GM18867 (cell line): ENCODE measurements around the gene SPAG9.
"Not testable (repeated sequence)": the region's sequence is repeated elsewhere in the genome, so short reads cannot be mapped to it uniquely, and the experiment has no call there.

ENCODE experiments used
- ATAC-seq: cut with Tn5 transposase; IDR thresholded peaks from one replicate; pipeline ENCODE4 v1.9.1; 2021; ENCODE audit warnings: mild to moderate bottlenecking, moderate library complexity; ENCODE audit not compliant: unreplicated experiment

The SPAG9 gene

DNA sequence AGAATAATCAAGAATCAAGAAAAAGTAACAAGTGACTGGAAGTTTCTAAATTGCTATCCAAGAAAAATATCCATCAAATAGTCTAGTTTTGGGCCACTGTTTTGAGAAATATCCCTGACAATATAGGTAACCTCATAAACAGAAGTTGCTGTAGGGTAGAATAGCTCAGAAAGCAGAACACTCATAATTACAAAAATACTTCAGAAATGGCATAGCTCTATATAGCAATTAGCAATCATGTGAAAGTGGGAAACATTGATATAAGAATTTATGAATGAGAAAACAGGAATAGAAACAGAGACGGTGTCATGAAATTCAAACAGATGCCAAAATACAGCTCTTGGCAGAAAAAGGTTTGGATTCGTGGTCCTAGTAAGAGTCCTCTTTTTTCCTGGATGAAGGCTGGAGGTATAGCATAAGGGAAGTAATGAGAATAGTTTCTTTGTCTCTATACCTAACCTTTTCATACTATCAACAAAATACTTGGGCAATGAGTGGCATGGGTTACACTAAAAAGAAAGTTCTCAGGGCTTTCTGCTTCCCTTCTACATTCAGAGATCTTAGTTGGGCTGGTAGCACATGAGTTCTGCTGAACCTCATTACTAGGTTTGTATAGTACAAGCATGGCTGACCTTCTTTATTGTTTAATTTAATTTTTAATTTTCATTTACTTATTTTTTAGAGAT, 33.5 kb downstream of the SPAG9 start:
- ATAC-seq: no peak

GRCh38 chr17:51085150-51085805, 35.4 kb downstream of the SPAG9 start:
- no peak for ATAC-seq

DNA sequence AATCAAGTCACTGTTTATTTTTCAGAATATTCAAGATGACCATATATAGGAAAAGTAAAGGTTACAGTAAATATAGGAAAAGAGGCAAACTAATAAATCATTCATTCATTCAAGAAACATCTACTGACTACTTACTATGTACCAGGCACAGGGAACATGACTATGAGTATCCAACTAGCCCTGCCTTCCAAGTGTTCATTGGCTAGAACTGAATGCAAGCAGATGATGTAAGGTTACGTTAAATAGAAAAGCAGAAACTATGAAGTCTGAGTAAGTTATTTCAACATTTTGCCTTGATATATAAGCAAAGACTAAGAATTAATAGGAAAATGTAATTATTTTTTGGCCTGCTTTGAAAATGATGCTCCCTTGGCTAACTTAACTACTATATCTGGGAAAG, 36.7 kb downstream of the SPAG9 start:
- no peak for ATAC-seq

- ATAC-seq: not testable (repeated sequence)
Measured at GRCh38 chr17:51083364-51083763, 37.3 kb downstream of the SPAG9 start.

DNA sequence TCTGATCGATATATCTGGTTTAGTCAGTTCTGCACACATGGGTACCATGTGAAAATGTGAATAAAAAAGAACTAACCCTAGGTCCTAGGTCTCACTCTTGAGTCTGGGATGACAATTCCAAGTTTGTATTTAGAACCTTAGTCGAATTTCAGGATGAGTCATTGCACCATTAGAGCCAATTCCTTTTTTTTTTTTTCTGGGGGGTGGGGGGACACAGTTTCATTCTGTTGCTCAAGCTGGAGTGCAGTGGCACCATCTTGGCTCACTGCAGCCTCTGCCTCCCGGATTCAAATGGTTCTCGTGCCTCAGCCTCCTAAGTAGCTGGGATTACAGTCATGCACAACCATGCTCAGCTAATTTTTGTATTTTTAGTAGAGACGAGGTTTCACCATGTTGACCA, 41.6 kb downstream of the SPAG9 start:
- no peak for ATAC-seq

GRCh38 chr17:51078009-51078592, 42.6 kb downstream of the SPAG9 start:
- ATAC-seq: no peak

GRCh38 chr17:51076821-51077220, 43.8 kb downstream of the SPAG9 start:
- no peak for ATAC-seq

DNA sequence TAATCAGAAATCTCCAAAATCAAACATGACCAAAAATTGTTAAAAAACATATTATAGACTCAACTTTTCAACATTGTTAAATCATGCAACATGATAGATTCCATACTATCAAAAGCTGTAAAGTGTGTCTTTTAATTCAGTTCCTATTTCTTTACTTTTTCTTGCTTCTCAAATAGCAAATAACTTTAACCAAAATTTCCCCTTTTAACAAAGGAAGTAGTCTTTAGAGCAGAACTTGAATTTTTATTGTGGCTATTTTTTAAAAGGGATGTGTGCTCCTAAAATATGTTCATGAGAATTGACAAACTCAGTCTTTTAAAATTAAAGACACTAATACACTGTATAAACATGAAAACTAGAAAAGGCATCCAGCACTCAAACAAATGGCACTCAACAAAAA, 49.1 kb downstream of the SPAG9 start:
- ATAC-seq: no peak

- ATAC-seq: no peak
Measured at GRCh38 chr17:51065466-51065865, 55.2 kb downstream of the SPAG9 start.

- ATAC-seq: no peak
Measured at GRCh38 chr17:51064061-51064735, 56.5 kb downstream of the SPAG9 start.

DNA sequence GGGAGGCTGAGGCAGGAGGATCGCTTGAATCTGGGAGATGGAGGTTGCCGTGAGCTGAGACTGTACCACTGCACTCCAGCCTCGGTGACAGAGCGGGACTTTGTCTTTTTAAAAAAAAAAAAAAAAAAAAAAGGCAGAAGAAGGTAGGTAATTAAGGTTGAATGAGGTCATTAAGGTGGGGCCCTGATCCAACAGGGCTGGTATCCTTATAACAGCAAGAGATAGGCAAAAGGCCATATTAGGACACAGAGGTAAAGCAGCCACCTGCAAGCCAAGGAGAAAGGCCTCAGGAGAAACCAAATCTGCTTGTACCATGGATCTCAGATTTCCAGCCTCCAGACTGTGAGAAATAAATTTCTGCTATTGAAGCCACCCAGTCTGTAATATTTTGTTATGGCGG, 60.3 kb downstream of the SPAG9 start:
- ATAC-seq: no peak

GRCh38 chr17:51059781-51060180, 60.9 kb downstream of the SPAG9 start:
- ATAC-seq: no peak

- no peak for ATAC-seq
Measured at GRCh38 chr17:51057534-51057933, 63.1 kb downstream of the SPAG9 start.

DNA sequence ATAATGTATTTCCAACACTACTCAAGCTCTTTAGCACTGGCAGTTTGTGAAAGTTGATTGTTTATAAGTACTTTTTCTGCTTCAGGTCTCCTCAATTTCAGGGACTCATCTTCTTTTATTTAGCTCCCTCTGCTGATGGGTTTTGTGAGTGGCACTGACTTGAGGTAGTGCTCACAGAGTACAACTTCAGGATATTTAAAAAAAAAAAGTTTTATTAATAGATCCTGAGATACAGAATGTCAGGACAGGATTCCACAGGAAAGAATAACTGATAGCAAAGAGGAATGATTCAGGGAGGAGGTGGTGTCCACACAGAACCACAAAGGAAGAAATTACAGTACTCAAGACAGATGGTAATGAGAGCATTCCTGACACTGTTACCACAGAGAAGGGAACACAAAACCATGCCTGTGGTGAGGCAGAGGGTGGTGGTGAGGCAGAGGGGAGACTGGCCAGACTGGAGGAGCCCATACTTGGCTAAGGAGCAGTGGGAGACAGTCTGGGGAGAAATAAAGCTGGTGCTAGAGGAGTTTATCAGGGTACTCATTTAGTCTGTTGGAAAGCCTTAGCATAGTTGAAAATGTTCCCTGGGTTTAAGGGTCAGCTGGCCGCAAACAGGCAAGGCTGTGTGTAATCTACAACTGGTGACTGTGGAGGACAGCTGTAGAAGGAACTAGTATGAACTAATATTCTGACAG, 63.7 kb downstream of the SPAG9 start:
- ATAC-seq: no peak

- ATAC-seq: peak; percentile 54
Measured at GRCh38 chr17:51054748-51055147, 65.9 kb downstream of the SPAG9 start.

GRCh38 chr17:51052235-51052634, 68.4 kb downstream of the SPAG9 start:
- ATAC-seq: no peak

DNA sequence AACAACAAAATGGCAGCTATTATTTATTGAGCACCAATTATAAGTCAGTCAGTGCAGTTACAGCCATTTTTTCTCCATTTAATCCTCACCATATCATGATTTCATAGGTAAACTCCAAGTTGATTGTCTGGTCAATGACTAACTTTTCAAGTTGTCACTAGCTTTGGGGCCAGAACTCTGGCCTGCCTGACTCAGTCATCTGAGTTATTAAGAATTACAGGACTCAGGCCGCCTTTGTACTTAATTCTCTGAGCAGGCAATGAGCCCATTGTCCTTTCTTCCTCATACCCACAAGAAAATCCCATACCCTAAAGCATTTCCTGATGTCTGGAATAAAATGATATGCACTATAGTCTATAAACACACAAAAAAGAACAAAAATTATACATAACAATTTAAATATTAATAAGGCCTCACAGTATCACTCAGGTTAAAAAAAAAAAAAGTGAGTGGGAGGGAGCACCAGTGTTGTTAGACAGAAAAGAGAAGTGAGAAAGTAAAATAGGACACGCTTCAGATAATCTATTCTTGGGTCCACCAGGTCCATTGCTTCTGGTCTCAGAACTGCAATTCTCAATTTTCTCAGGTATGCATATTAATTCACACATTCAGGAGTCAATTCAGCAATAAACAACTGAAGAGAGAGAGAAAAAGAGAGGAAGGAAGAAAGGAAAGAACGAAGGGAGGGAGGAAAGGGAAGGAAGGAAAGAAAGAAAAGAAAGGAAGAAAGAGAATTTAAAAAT, 70.2 kb downstream of the SPAG9 start:
- ATAC-seq: peak; percentile 91

- no peak for ATAC-seq
Measured at GRCh38 chr17:51046514-51047384, 73.9 kb downstream of the SPAG9 start.

DNA sequence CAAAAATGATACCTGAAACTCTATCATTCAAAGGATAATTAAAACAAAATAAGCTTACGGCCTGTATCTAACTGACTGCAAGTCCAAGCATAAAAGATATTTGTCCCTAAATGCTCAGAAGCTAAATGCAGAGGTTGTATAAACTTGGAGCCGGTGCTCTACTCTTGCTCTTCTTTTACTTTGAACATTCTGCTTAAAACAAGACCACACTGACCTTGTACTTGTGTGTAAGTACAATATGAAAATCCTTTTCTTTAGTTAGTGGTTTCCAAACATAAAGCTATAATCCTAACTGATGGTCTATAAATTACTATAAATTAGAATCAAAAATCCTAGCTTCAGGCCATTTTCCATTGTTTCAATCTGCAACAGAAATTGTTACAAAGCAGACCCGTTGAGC, 74.6 kb downstream of the SPAG9 start:
- ATAC-seq: no peak

DNA sequence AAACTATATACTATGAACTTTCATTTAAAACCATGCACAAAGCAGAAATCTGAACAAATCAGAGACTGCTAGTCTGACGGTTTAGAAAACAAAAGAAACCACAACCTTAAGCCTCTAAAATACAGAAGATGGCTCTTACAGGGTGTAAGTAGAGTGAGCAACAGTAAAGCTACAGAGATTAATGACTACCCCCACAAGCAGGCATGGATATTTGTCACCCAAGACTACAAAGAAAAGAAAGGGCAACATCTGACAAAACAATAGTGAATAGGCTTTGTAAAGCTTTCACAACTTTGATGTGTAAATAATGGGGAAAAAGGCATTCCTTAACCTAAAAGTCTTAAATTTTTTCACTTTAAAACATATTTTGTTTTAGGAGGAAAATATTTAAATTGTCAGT, 75.0 kb downstream of the SPAG9 start:
- ATAC-seq: no peak
